IMR-90 (cell line): ENCODE measurements around the gene MCM5. TPM values are rescaled to one million over a fixed set of nuclear protein-coding genes. Genes with fewer than 3 reads are reported as not detected.

Experiments
- ATAC-seq: fragments of 200-7000 bp; cut with Tn5 transposase; 2 replicates; pipeline ENCODE4 v1.9.1; 2020; ENCODE audit warnings: low read depth, mild to moderate bottlenecking, moderate library complexity
- BruUV-seq: library from RNA; stranded (reverse); fragments of 400-500 nt; replicated peaks from 2 replicates; lab custom pipeline; 2021; lab: Mats Ljungman, UMichigan
- CTCF ChIA-PET: fragments of 300-600 bp; formaldehyde crosslinking; extraction: SDS; loops from one replicate; lab custom pipeline; 2021; ENCODE audit warnings: antibody characterized with exemption; lab: Yijun Ruan, JAX
- POLR2A ChIA-PET: fragments of 300-600 bp; sonication (Branson Sonifier 250); formaldehyde crosslinking; loops from one replicate; lab custom pipeline; 2022; ENCODE audit warnings: antibody characterized with exemption; ENCODE audit not compliant: unreplicated experiment; lab: Charles Lee
- DNase-seq: peaks from one replicate; pipeline ENCODE4 v3.0.0; 2013
- H2AFZ ChIP-seq: replicated peaks from 2 replicates; pipeline ENCODE3; 2013; ENCODE audit warnings: low read length, mild to moderate bottlenecking; ENCODE audit not compliant: poor library complexity
- H2AK5ac ChIP-seq: 2 replicates; pipeline ENCODE4 v1.6.1; 2013; ENCODE audit warnings: low read depth, low read length, inconsistent platforms
- H2AK9ac ChIP-seq: replicated peaks from 2 replicates; pipeline ENCODE3; 2013; ENCODE audit warnings: mild to moderate bottlenecking, low read depth, low read length, moderate library complexity; ENCODE audit not compliant: poor library complexity
- H2BK120ac ChIP-seq: 2 replicates; pipeline ENCODE4 v1.6.1; 2013; ENCODE audit warnings: low read depth, low read length, inconsistent platforms
- H2BK15ac ChIP-seq: 3 replicates; pipeline ENCODE4 v1.6.1; 2013; ENCODE audit warnings: low read depth, low read length, inconsistent platforms
- H2BK20ac ChIP-seq: 2 replicates; pipeline ENCODE4 v1.6.1; 2013; ENCODE audit warnings: low read depth, mild to moderate bottlenecking, inconsistent platforms, low read length, moderate library complexity
- H2BK5ac ChIP-seq: 2 replicates; pipeline ENCODE4 v1.6.1; 2013; ENCODE audit warnings: mild to moderate bottlenecking, low read depth, low read length, inconsistent platforms; ENCODE audit not compliant: poor library complexity, severe bottlenecking
- H3K14ac ChIP-seq: replicated peaks from 2 replicates; pipeline ENCODE4 v1.6.1; 2013; ENCODE audit warnings: low read depth, low read length, inconsistent platforms
- H3K18ac ChIP-seq: 2 replicates; pipeline ENCODE4 v1.6.1; 2013; ENCODE audit warnings: low read depth, low read length, control low read depth
- H3K23ac ChIP-seq: 2 replicates; pipeline ENCODE4 v1.6.1; 2013; ENCODE audit warnings: low read depth, low read length, inconsistent platforms
- H3K27ac ChIP-seq: 2 replicates; pipeline ENCODE4 v1.5.1; 2013; ENCODE audit warnings: mild to moderate bottlenecking, control low read depth, low read length; ENCODE audit not compliant: insufficient read depth
- H3K27me3 ChIP-seq: 2 replicates; pipeline ENCODE4 v1.6.1; 2013; ENCODE audit warnings: low read length; ENCODE audit not compliant: control insufficient read depth, insufficient read depth
- H3K36me3 ChIP-seq: 2 replicates; pipeline ENCODE4 v1.6.1; 2013; ENCODE audit warnings: low read length, mixed read lengths; ENCODE audit not compliant: control insufficient read depth, insufficient read depth
- H3K4ac ChIP-seq: 2 replicates; pipeline ENCODE4 v1.6.1; 2013; ENCODE audit warnings: low read depth, low read length, inconsistent platforms
- H3K4me1 ChIP-seq: 2 replicates; pipeline ENCODE4 v1.6.1; 2013; ENCODE audit warnings: low read length, mixed read lengths; ENCODE audit not compliant: control insufficient read depth, insufficient read depth
- H3K4me2 ChIP-seq: 2 replicates; pipeline ENCODE4 v1.6.1; 2013; ENCODE audit warnings: low read depth, mild to moderate bottlenecking, control low read depth, low read length, moderate library complexity
- H3K4me3 ChIP-seq: 2 replicates; pipeline ENCODE4 v1.5.1; 2013; ENCODE audit warnings: low read depth, mild to moderate bottlenecking, control low read depth, low read length, moderate library complexity; ENCODE audit not compliant: insufficient read depth
- H3K56ac ChIP-seq: 2 replicates; pipeline ENCODE4 v1.6.1; 2013; ENCODE audit warnings: low read length, inconsistent platforms; ENCODE audit not compliant: insufficient read depth; ENCODE audit errors: extremely low read depth
- H3K79me1 ChIP-seq, 2 experiments: 2 replicates each; pipeline ENCODE4 v1.6.1; 2013; ENCODE audit warnings: low read length in 2 of 2, inconsistent platforms in 1 of 2, low read depth in 1 of 2
- H3K9ac ChIP-seq: 2 replicates; pipeline ENCODE4 v1.6.1; 2013; ENCODE audit warnings: low read depth, low read length, control low read depth
- H3K9me1 ChIP-seq: 2 replicates; pipeline ENCODE4 v1.6.1; 2013; ENCODE audit warnings: low read length, inconsistent platforms; ENCODE audit not compliant: insufficient read depth
- H3K9me3 ChIP-seq: 2 replicates; pipeline ENCODE4 v1.6.1; 2013; ENCODE audit warnings: low read length; ENCODE audit not compliant: control insufficient read depth, insufficient read depth
- H4K20me1 ChIP-seq: 2 replicates; pipeline ENCODE4 v1.6.1; 2013; ENCODE audit warnings: low read length, inconsistent platforms; ENCODE audit not compliant: insufficient read depth
- H4K5ac ChIP-seq: 2 replicates; pipeline ENCODE4 v1.6.1; 2013; ENCODE audit warnings: mild to moderate bottlenecking, low read depth, low read length, control low read depth
- H4K8ac ChIP-seq, 2 experiments: 2 replicates each; pipeline ENCODE4 v1.6.1; 2013; ENCODE audit warnings: low read depth in 2 of 2, low read length in 2 of 2, control low read depth in 1 of 2, inconsistent platforms in 1 of 2
- H4K91ac ChIP-seq: 2 replicates; pipeline ENCODE4 v1.6.1; 2013; ENCODE audit warnings: low read depth, low read length, inconsistent platforms; ENCODE audit not compliant: insufficient read depth
- CEBPB ChIP-seq: IDR thresholded peaks from 2 replicates; pipeline ENCODE4 v1.6.1; 2012; ENCODE audit warnings: low read depth, low read length, improper control_type of control experiment
- CHD1 ChIP-seq: IDR thresholded peaks from 2 replicates; pipeline ENCODE4 v1.6.1; 2012; ENCODE audit warnings: low read depth, low read length, improper control_type of control experiment
- FOS ChIP-seq: fragments of 150-350 bp; IDR thresholded peaks from 2 replicates; pipeline ENCODE4 v1.6.1; 2016; ENCODE audit warnings: low read depth, low read length
- MXI1 ChIP-seq: IDR thresholded peaks from 2 replicates; pipeline ENCODE4 v1.6.1; 2012; ENCODE audit warnings: low read depth, mild to moderate bottlenecking, low read length, moderate library complexity, borderline replicate concordance
- NFE2L2 ChIP-seq: fragments of 150-350 bp; IDR thresholded peaks from 2 replicates; pipeline ENCODE4 v1.6.1; 2016; ENCODE audit warnings: low read depth, mild to moderate bottlenecking, low read length
- RCOR1 ChIP-seq: IDR thresholded peaks from 2 replicates; pipeline ENCODE4 v1.6.1; 2012; ENCODE audit warnings: mild to moderate bottlenecking, low read length, improper control_type of control experiment; ENCODE audit not compliant: insufficient replicate concordance
- SMC3 ChIP-seq: fragments of 150-350 bp; IDR thresholded peaks from 2 replicates; pipeline ENCODE4 v1.6.1; 2016; ENCODE audit warnings: low read depth, mild to moderate bottlenecking, antibody characterized with exemption, low read length, moderate library complexity
- USF2 ChIP-seq: fragments of 150-350 bp; IDR thresholded peaks from 2 replicates; pipeline ENCODE4 v1.6.1; 2017; ENCODE audit warnings: mild to moderate bottlenecking, antibody characterized with exemption, low read length, low read depth
- WGBS, 2 experiments: methylation state at CpG; one replicate each; pipeline versions ENCODE4 v1.1.5 to v1.1.7; 2013; ENCODE audit warnings: missing lambda C conversion rate in 2 of 2; ENCODE audit not compliant: insufficient read length in 1 of 2; ENCODE audit errors: extremely low coverage in 2 of 2; 5-methylcytosine and 5-hydroxymethylcytosine counted together
- dilution Hi-C: fragments of 300-500 bp; cut with HindIII; formaldehyde crosslinking; loops from one replicate; pipeline ENCODE4 v1.14.3; 2018; ENCODE audit warnings: low sequenced_read_pairs; ENCODE audit not compliant: unreplicated experiment
- in situ Hi-C: fragments of 300-500 bp; cut with MboI; formaldehyde crosslinking; loops from 3 replicates; pipeline ENCODE4 v1.14.3; 2019; ENCODE audit warnings: low sequenced_read_pairs, inconsistent platforms, mixed read lengths
- intact Hi-C: fragments of 100-400 bp; cut with micrococcal nuclease; formaldehyde crosslinking; loops from 2 replicates; pipeline ENCODE4 v1.10.0; 2022
- polyA plus RNA-seq, 3 experiments: library from polyadenylated mRNA; depleted of rRNA; stranded (reverse); fragments of >200 nt; gene quantifications; 2 replicates each; pipeline ENCODE4 v1.2.3, GENCODE V29; 2012; ENCODE audit warnings: low replicate concordance in 1 of 3
- total RNA-seq: library from RNA; depleted of rRNA; stranded (reverse); fragments of >200 nt; gene quantifications from 2 replicates; pipeline ENCODE4 v1.2.3, GENCODE V29; 2012
- TF ChIP-seq, protein P1 (sequence below): fragments of 150-350 bp; IDR thresholded peaks from 2 replicates; pipeline ENCODE4 v1.6.1; 2016; ENCODE audit warnings: low read depth, mild to moderate bottlenecking, low read length, moderate library complexity, borderline replicate concordance

MCM5 gene
- total and polyA plus RNA-seq, 2 of the 4 experiments (the other 2 are of a cell fraction), result 43.0 to 58.6 TPM

GRCh38 chr22:35399114-35399677 lies 744 bp upstream of the MCM5 start:
- ATAC-seq, result no peak
- CTCF ChIA-PET, result no interaction called here
- TF ChIP-seq NFE2L2 (no peak), CHD1 (no peak), MXI1 (no peak), RCOR1 (no peak), SMC3 (no peak), FOS (no peak), CEBPB (no peak), USF2 (no peak)
- TF ChIP-seq, protein P1, sequence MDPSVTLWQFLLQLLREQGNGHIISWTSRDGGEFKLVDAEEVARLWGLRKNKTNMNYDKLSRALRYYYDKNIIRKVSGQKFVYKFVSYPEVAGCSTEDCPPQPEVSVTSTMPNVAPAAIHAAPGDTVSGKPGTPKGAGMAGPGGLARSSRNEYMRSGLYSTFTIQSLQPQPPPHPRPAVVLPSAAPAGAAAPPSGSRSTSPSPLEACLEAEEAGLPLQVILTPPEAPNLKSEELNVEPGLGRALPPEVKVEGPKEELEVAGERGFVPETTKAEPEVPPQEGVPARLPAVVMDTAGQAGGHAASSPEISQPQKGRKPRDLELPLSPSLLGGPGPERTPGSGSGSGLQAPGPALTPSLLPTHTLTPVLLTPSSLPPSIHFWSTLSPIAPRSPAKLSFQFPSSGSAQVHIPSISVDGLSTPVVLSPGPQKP, result no peak
- Histone ChIP-seq H3K56ac (peak overlapping the region; percentile 37; the same call in 1 of the 2 replicates), H3K4me3 (peak overlapping the region; percentile 55), H3K27ac (peak overlapping the region; percentile 74), H3K4ac (peak overlapping the region; percentile 60), H3K4me2 (peak overlapping the region; percentile 65), H3K9me1 (no peaks in the 10 kb centered on the region; the same call in 1 of the 2 replicates), H2BK120ac (no peak overlapping the region), H3K9ac (peak overlapping the region; percentile 71), H3K18ac (no peak overlapping the region), H3K23ac (no peak overlapping the region), H3K36me3 (peaks cover 4% of the 10 kb centered on the region), H3K4me1 (peaks cover 2% of the 10 kb centered on the region; the same call in 1 of the 2 replicates), H4K91ac (peak overlapping the region; percentile 88), H3K79me1 (peaks cover 12 to 19% of the 10 kb centered on the region in 2 experiments), H2BK20ac (no peak overlapping the region), H2AK9ac (peak overlapping the region; percentile 97), H4K5ac (peak overlapping the region; percentile 92), H3K27me3 (no peaks in the 10 kb centered on the region), H2AFZ (peak overlapping the region; percentile 84), H4K8ac (peak overlapping the region; percentile 95 to 98), H2BK5ac (peak overlapping the region; percentile 25), H2BK15ac (0 out of 3 replicates have a peak overlapping the region, but pooled peaks have one; percentile 54), H3K14ac (peak overlapping the region; percentile 21), H2AK5ac (peak overlapping the region; percentile 89), H3K9me3 (no peaks in the 10 kb centered on the region), H4K20me1 (no peaks in the 10 kb centered on the region)
- POLR2A ChIA-PET, result no interaction called here
- no TSS peak for BruUV-seq
- in situ Hi-C loops, result no loop called here
- DNase-seq, result no peak
- dilution Hi-C loops, result no loop called here
- intact Hi-C loops, result no loop called here
- 79% methylated on average over 11 of the region's 24 CpGs; no CpG with 5 or more reads in 1 of the 2 experiments for WGBS, 2 experiments
